ENCODE results near the gene DCAF16. TPM values are rescaled to one million over a fixed set of nuclear protein-coding genes. Genes with fewer than 3 reads are reported as not detected.

Gene DCAF16
- total RNA-seq, 1 experiment from 2014 or later = 46.2 TPM

- Histone ChIP-seq H2BK15ac (ENCODE audit: low read depth, low read length) (no peak overlapping the region), H3K23ac (ENCODE audit: insufficient read length, low read depth, low read length) (no peak overlapping the region), H2BK12ac (ENCODE audit: insufficient read length, low read depth, low read length) (no peak overlapping the region), H3K9me3 (ENCODE audit: control insufficient read depth, low read depth, low read length) (no peaks in the 10 kb centered on the region), H3K4ac (ENCODE audit: low read depth, low read length) (no peak overlapping the region), H3T11ph (ENCODE audit: low read length) (no peak overlapping the region), H3K9ac (ENCODE audit: extremely low read depth, insufficient read length, low read length) (no peak overlapping the region), H2BK120ac (ENCODE audit: low read depth, low read length, poor library complexity, severe bottlenecking) (no peak overlapping the region), H3K56ac (ENCODE audit: insufficient read length, low read depth, low read length) (no peak overlapping the region), H4K8ac (replicated peaks; ENCODE audit: insufficient read length, low read depth, low read length) (no peak overlapping the region), H3K4me2 (ENCODE audit: insufficient read depth, insufficient read length, low read length) (no peak overlapping the region), H4K91ac (ENCODE audit: insufficient read length, low read depth, low read length) (no peak overlapping the region), H2AK5ac (ENCODE audit: insufficient read length, low read length) (no peak overlapping the region), H2AFZ (ENCODE audit: low read length) (no peak overlapping the region), H3K79me1 (ENCODE audit: insufficient read depth, low read depth, low read length, poor library complexity, severe bottlenecking) (peaks cover 5% of the 10 kb centered on the region), H3K27ac (ENCODE audit: insufficient read length, low read depth, low read length) (no peak overlapping the region), H2BK5ac (ENCODE audit: insufficient read length, low read length) (no peak overlapping the region), H3K14ac (ENCODE audit: insufficient read depth, low read length) (no peak overlapping the region), H4K5ac (ENCODE audit: insufficient read length, low read depth, low read length) (no peak overlapping the region), H3K18ac (ENCODE audit: insufficient read length, low read depth, low read length) (no peak overlapping the region), H3K23me2 (ENCODE audit: insufficient read length, low read depth, low read length, poor library complexity, severe bottlenecking) (no peaks in the 10 kb centered on the region), H3K27me3 (ENCODE audit: insufficient read depth, low read length) (no peaks in the 10 kb centered on the region), H3K4me1 (ENCODE audit: insufficient read depth, low read length) (no peaks in the 10 kb centered on the region), H3K79me2 (ENCODE audit: insufficient read depth, low read length) (peaks cover 12% of the 10 kb centered on the region; the same call in 1 of the 2 replicates), H2BK20ac (ENCODE audit: low read depth, low read length, poor library complexity, severe bottlenecking) (no peak overlapping the region), H4K20me1 (ENCODE audit: control insufficient read depth, insufficient read depth, insufficient read length) (no peaks in the 10 kb centered on the region)
- Mint-ChIP-seq H3K27ac (peak overlapping the region in 1 of 3 experiments; percentile 3; a peak in 2 of 7 replicates), H3K9me3 (no peaks in the 10 kb centered on the region), H3K4me1 (peaks cover 12 to 15% of the 10 kb centered on the region in 2 experiments), H3K36me3 (ENCODE audit: insufficient read depth in 1 of 3, low read depth in 3 of 3) (peaks cover 41 to 76% (median 57%) of the 10 kb centered on the region in 3 experiments; a peak in 6 of 7 replicates), H3K27me3 (ENCODE audit: low read depth) (no peaks in the 10 kb centered on the region), H3K4me3 (no peak overlapping the region)
- WGBS (ENCODE audit: extremely low coverage, insufficient read length, low lambda C conversion rate) = no CpG with 5 or more reads among the region's 12 CpGs
- no peak for TF ChIP-seq CTCF (conservative IDR thresholded peaks at IDR 0.05)
- DNase-seq = no peak
Measured at GRCh38 chr4:17816142-17816541, 5.6 kb upstream of the DCAF16 start.

Measured in H9 (cell line).